ENCODE data around the gene ADCY10.
"Not testable (repeated sequence)": the region's sequence is repeated elsewhere in the genome, so short reads cannot be mapped to it uniquely, and the experiment has no call there.

The ADCY10 gene

DNA sequence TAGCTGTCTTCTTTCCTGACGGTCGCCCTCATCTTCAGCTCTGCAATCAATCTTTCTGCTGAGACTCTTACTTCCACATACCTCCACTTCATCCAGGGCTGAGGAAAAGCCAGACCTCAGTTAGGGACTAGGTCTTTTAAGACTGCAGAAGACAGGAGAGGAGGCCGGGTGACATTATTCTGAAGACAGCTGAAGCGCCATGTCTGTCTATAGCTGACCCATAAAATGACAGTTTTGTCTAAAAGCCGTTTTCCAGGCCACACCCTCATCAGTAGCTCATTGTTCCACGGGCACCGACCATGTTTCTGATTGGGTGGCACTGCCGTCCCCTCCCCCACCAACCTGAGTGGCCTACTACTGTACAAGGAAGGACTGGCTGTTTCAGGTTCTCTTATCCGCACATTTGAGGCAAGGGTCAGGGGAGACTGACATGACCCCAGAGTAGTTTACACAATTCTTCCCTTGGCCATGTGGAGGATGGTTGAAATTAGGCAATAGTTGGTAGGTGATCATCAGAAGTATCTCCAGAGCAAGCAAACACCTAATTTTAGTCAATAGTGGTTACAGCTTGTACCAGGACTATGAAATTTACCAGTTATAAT lies at the start of gene ADCY10:
Gene ADCY10, minus strand, starts transcription at position 240 of the 602 bp plus-strand sequence. CDS start 8,994 bp downstream, outside the sequence.
- no peak for DNase-seq

DNA sequence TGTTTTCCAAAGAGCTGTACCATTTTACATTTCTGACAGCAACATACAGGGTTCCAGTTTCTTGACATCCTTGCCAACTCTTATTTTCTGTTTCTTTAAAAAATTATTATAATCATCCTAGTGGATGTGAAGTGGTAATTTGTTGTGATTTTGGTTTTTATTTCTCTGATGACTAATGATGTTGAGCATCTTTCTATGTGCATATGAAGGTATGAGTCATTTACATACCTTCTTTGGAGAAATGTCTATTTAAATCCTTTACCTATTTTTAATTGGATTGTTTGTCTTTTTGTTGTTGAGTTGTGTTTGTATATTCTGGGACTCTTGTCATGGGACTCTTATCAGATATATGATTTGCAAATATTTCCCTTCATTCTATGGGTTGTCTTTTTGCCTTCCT lies 43.8 kb upstream of the ADCY10 start:
- DNase-seq: no peak

- no peak for DNase-seq
Measured at GRCh38 chr1:167955915-167956314, 42.0 kb upstream of the ADCY10 start.

GRCh38 chr1:167950569-167950968 lies 36.6 kb upstream of the ADCY10 start:
- DNase-seq: no peak

DNA sequence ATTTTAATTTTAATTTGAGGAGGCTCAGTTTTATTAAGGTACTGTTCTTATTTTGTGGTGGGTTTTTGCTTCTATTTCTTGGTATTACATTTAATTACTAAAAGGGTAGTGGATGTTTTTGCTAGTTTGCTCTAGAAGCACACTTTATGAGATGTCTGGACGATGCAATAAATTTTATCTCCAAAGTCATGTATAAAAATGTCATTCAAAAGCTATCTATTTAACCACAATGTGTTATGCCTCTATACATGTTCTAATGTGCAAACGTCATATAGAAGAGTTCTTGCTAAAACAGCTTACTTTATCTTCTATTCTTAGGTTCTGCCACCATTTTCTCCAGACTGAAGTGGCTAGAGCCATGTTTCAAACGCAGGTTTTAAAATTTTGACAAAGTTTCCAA lies 35.9 kb upstream of the ADCY10 start:
- no peak for DNase-seq

- no peak for DNase-seq
Measured at GRCh38 chr1:167947733-167948132, 33.8 kb upstream of the ADCY10 start.

DNA sequence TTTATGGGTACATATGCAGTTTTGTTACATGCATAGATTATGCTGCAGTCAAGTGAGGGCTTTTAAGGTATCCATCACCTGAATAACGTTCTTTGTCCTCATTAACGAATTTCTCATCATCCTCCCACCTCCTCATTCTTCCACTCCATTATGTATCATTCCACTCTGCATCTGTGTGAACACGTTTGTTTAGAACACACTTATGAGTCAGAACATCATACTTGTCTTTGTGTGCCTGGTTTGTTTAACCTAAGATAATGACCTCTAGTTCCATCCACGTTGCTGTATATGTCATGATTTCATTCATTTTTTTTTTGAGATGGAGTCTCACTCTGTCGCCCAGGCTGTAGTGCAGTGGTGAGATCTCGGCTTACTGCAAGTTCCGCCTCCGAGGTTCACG lies 29.6 kb upstream of the ADCY10 start:
- DNase-seq: no peak

GRCh38 chr1:167940264-167940663 lies 26.3 kb upstream of the ADCY10 start:
- no peak for DNase-seq

DNA sequence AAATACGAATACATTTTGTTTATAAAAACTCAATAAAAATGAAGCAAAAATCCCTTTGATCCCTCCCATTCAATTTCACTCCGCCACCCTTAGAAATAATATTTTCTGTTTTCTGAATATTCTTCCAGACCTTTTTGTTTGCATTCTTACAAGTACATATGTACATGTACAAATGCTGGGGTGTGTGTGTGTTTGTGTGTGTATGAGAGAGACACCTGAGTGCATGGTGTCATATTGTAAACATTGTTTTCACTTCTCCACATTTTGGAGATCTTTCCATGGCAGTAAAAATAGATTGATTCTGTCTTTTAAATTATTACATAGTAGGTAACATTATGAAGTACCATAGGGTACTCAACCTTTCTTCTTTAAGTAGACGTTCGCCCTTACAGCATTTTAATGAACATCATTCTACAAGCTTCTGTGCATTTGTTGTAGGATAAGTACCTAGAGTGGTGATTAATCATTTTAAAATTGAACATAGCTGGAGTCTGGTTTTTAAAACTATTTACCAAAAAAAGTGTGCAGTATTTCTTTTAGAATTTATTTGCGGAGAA lies 24.2 kb upstream of the ADCY10 start:
- DNase-seq: no peak

DNA sequence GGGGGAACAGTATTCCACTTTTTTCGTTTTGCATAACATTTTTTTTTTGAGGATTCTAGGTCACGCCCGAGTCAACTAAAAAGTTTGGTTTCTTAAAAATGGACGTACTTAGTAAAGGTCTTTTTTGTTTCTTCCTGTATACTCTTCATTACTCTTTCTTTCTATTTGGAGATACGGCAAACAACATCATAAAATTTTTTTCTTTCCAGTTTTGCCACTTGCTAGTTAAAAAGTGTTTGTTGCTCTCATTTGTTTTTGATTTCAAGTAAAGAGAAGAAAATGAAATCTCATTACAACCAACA lies 23.7 kb upstream of the ADCY10 start:
- DNase-seq: no peak

DNA sequence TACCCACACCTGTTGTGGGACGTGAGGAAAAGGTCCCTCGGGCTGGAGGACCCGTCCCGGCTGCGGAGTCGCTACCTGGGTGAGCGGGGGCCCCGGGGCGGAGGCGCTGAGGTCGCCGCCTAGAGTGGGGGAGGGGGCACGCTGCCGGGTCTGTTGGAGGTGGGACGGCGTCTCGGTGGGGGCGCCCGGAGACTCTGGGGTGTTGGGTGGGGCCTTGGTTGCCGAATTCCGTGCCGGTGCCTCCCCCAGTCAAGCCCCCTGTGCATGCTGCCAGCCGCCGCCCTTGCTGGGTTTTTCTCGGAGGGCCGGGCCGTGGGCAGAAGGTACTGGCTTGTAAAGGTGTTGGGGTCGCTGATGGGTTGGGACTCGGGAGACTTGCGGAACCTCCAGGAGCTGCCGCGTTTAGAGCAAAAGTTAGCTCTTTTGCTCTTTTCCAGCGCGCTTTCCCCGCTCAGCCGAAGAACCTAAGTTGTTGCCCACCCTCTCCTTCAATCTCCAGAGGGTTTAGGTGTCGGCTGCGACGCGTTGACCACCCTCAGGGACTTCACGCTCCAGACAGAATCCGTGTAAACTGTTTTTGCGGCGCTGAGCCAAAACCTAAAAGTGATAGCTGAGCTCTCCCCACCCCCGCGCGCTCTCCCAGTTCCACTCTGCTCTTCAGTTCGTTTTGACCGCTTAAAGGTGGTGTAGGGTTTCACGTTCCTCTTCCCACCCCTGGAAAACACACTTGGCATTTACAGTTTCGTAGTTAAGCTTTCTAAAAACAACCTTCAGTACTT lies 23.2 kb upstream of the ADCY10 start, which contains the start of gene MPC2:
Gene MPC2, minus strand, starts transcription at position 143 of the 779 bp plus-strand sequence. CDS start 1,231 bp downstream, outside the sequence.
- DNase-seq: peak; percentile 20

GRCh38 chr1:167936068-167936929 lies 22.4 kb upstream of the ADCY10 start, which contains the start of gene DCAF6:
Gene DCAF6, plus strand, starts transcription at chr1:167936683. Its CDS starts 229 bp downstream, at chr1:167936912.
- DNase-seq: peak; percentile 94

GRCh38 chr1:167935216-167936067 lies 21.5 kb upstream of the ADCY10 start:
- DNase-seq: peak; percentile 50

- DNase-seq: no peak
Measured at GRCh38 chr1:167934426-167935215, 20.7 kb upstream of the ADCY10 start.

GRCh38 chr1:167933788-167934187 lies 19.9 kb upstream of the ADCY10 start:
- DNase-seq: no peak

DNA sequence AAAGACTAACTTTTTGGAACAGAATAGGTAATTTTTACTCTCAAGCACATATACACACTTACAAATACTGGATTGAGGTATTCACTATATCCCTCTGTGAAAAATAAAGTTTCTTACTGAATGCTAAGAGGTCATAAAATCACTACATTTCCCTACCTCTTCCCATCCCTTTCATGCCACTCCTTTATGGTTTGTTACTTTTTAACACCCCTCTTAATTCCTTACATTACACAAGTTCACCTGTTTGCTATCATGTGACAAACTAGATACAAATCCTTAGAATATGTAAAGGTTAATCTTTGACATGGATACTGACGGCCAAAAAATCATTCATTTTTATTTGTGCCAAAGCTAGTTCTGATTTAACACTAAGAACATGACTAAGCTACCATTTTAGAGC lies 15.8 kb upstream of the ADCY10 start:
- no peak for DNase-seq

GRCh38 chr1:167928919-167929318 lies 15.0 kb upstream of the ADCY10 start:
- not testable (repeated sequence) for DNase-seq

DNA sequence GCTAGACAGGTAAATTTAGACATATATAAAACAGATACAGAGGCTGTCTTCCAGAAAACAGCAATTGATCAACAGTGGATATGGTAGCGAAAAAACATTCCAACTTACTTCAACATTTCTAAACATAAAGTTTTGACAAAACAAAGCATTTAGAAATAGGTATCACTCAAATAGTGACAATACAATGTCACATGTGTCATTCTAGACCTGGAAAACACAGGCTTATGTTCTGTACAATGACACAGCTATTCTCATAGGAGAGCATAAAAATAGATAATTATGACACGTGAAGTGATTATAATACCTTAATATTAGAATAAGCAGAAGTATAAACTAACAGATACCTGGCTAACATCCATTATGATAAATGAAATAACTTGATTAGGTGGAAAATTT lies 14.5 kb upstream of the ADCY10 start:
- DNase-seq: no peak

- DNase-seq: no peak
Measured at GRCh38 chr1:167927046-167927754, 13.3 kb upstream of the ADCY10 start.

GRCh38 chr1:167926486-167926997 lies 12.6 kb upstream of the ADCY10 start:
- DNase-seq: no peak

All from SIG-M5 (cell line).